ENCODE measurements around the gene CAMK1G.
A peak's percentile ranks its signal among the peaks of the same experiment; 100 is the strongest.

CAMK1G gene

GRCh38 chr1:209601809-209602657, 18.5 kb downstream of the CAMK1G start:
- peak; percentile 57 for DNase-seq

GRCh38 chr1:209603877-209604276, 20.4 kb downstream of the CAMK1G start:
- no peak for DNase-seq

DNA sequence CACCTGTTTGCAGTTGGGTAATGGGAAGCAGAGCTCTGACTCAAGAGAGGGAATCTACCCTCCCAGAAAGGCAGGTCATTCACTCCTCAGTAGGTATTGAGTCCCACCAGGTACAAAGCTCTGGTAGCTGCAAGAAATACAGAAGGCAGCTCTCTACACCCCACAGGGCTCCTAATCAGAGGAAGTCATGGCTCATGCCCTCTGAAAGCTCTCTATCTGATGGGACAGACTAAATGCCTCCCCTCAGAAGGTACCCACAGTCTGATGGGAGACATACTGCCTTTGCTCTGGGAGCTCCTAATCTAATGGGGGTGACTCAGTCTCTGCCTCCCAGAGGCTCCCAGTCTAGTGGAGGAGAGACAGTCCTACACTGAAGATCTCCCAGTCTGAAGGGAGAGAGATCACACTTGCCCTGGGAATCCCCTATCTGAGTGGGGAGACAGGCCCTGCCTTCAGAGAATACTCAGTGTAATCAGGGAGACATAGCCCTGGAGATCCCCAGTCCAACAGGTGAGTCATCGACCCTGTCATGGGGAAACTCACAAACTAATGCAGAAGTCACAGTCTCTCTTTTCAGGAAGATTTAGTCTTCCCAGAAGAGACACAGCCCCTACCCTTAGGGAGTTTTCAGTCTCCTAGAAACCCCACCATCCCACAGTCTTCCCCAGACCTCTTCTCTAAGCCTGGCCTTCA, 23.7 kb downstream of the CAMK1G start:
- DNase-seq = peak; percentile 53

GRCh38 chr1:209607795-209608178, 24.3 kb downstream of the CAMK1G start:
- no peak for DNase-seq

GRCh38 chr1:209609041-209609790, 25.7 kb downstream of the CAMK1G start:
- no peak for DNase-seq

GRCh38 chr1:209609791-209610630, 26.5 kb downstream of the CAMK1G start:
- DNase-seq = no peak

- no peak for DNase-seq
These were observed 27.1 kb downstream of the CAMK1G start for GRCh38 chr1:209610631-209610905.

DNA sequence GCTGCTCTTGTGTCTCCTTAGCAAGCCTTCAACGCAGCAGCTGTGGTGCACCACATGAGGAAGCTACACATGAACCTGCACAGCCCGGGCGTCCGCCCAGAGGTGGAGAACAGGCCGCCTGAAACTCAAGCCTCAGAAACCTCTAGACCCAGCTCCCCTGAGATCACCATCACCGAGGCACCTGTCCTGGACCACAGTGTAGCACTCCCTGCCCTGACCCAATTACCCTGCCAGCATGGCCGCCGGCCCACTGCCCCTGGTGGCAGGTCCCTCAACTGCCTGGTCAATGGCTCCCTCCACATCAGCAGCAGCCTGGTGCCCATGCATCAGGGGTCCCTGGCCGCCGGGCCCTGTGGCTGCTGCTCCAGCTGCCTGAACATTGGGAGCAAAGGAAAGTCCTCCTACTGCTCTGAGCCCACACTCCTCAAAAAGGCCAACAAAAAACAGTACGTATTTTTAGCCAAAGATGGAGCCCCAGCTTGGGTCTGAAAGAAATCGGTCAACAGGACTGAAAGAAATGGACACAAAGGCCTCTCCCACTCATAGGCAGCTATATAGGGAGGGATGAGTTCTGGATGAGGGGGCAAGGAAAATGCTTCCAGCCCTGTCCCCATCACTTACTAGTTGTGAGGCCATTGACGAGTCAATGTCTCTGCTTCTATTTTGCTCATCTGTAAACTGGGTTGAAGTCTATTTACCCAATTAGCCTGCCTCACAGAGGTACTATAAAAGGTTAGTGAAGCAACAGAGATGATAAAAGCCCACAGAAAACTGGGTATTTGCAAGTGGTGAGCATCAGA, 28.5 kb downstream of the CAMK1G start:
- no peak for DNase-seq

DNA sequence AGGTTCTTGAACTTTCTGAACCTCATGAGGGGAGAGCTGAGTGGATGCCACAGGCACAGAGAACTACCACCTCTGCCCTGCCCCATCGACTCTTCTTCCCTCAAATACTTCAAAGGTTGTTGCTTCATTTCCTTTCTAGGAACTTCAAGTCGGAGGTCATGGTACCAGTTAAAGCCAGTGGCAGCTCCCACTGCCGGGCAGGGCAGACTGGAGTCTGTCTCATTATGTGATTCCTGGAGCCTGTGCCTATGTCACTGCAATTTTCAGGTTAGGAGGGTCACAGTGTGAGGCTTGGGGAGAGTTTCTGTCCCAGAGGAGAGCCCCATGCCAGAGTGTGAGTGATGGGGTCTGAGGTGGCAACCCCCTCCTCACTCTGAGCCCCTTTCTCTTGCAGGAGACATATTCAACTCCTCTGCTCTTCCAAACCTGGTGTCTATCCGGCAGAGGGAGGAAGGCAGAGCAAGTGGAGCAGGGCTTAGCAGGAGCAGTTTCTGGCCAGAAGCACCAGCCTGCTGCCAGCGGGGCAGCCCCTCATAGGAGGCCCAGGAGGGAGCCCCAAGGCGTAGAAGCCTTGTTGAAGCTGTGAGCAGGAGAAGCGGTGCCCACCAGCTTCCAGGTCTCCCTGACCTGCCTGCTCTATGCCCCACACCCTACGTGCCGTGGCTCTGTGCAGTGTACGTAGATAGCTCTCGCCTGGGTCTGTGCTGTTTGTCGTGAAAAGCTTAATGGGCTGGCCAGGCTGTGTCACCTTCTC, 29.3 kb downstream of the CAMK1G start:
- DNase-seq = no peak

GRCh38 chr1:209613400-209614150, 30.1 kb downstream of the CAMK1G start:
- no peak for DNase-seq

DNA sequence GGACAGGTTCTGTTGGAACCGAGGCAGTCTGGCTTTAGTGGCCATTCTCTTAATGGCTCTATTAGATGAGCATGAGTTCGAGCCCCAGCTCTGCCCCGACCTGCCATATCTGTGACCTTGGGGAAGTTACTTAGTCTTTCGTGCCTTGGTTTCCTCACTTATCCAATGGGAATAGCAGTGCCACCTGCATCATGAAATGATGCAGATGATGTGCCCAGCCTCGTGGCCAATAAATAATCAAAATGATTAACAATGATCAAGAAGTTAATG, 30.6 kb downstream of the CAMK1G start:
- DNase-seq = no peak

DNA sequence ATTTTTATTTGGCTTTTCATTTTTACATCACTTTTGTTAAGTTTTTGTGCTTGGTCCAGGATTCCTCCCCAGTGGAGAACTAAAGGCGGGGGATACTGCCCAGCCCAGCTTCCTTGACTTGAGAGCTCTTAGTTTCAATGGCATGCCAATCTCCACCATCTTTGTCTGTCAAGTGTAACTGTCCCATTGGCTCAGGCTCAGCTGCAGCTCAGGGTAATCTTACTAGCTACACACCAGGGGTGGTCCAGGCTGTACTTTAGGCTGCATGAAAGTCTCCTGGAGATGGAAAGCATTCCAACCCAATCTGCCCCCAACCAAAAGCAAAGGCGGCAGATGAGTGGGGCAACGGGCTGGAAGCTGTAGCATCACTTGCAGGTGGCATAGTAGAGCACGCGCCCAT, 31.4 kb downstream of the CAMK1G start:
- DNase-seq = no peak

GRCh38 chr1:209616366-209617046, 33.0 kb downstream of the CAMK1G start:
- DNase-seq = no peak

GRCh38 chr1:209617047-209617673, 33.6 kb downstream of the CAMK1G start:
- DNase-seq = no peak

DNA sequence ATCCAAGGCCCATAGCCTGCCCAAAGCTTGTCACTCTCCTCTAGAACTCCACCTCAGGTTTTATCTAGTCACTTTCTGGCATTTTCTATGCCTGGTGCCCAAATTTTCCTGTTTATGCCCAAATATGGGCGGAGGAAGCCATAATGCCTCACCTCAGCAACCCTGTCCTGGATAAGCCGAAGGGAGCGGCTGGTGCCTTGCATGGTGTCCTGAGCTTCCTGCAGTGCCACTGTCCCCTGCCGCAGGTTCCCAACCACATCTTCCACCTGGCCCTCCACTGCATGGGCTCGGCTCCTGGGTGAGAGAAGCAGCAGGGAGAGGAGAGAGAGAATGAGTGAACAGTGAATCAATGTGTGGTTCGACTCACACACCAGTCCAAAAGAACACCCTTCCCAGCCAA, 34.2 kb downstream of the CAMK1G start:
- DNase-seq = no peak

DNA sequence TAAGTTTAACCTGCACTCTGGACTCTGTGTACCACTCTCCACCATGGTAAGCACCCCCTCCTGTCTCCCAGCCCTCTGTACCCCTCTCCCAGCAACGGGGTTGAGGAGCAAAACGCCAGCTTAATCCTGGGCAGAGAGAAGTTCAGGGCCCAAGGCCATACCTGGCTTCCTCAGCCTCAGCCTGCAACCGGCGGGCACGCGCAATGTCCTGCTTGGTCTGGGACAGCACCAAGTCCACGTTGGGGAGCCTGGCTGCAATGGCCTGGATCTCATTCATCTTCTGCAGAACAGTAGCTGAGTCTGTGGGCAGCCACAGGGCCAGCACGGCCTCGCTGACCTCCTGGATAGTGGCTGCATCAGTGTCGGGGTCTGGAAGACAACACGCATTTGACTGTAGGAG, 34.8 kb downstream of the CAMK1G start:
- DNase-seq = no peak

GRCh38 chr1:209618756-209619420, 35.4 kb downstream of the CAMK1G start:
- DNase-seq = no peak

DNA sequence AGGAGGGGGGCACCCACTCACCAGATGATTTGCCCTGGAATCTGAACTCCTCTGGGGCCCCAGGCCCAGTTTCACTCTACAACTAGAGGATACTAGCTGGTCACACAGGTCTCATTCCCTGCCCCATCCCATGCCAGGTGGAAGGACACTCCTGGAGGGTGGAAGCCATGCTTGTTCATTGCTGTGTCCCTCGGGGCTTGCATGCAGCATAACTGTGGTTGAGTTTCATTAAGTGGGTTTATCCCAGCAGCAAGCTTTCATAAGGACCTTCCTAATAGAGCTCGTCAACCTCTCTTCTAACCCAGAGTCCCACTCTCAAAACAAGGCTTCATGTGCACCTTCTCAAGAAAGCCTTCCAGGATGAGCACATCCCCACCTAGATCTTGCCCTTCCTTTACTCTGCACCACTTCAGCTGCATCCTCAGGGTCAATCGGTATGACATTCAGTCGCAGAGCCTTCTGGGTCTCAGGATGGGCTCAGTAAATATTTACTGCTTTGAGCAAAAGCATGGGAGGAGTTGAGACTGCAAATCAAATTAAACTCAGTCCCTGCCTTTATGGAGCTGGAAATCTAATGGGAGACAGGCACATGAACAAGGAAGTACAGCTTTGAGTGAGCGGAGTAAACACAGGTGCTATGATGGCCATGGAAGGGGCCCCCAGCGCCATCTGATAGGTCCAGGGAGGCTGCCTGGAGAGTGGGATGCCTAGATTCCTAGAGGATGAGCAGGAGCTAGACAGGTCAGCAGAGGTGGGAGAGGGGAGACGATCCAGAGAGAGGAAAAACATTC, 36.4 kb downstream of the CAMK1G start:
- no peak for DNase-seq
